Breast epithelium (tissue), 3 donors: ENCODE measurements around the gene AGAP1.

Experiments used
- CTCF ChIP-seq, 3 donors: fragments of 450-650 bp; IDR thresholded peaks; one replicate each; pipeline ENCODE4 v1.5.1; 2016 to 2017; ENCODE audit warnings: antibody characterized with exemption in 3 of 3, mild to moderate bottlenecking in 3 of 3, moderate library complexity in 3 of 3
- POLR2A ChIP-seq: fragments of 450-650 bp; IDR thresholded peaks from one replicate; pipeline ENCODE4 v1.6.1; 2016; ENCODE audit warnings: antibody characterized with exemption, mild to moderate bottlenecking, moderate library complexity

- TF ChIP-seq POLR2A (no peak), CTCF (IDR thresholded peaks at IDR 0.05) (no peak)
Measured at GRCh38 chr2:235514627-235515363, 21.0 kb downstream of the AGAP1 start.
